Measurements from ENCODE around the gene ANXA8L1.
"Not testable (repeated sequence)": the region's sequence is repeated elsewhere in the genome, so short reads cannot be mapped to it uniquely, and the experiment has no call there.

Gene ANXA8L1, protein sequence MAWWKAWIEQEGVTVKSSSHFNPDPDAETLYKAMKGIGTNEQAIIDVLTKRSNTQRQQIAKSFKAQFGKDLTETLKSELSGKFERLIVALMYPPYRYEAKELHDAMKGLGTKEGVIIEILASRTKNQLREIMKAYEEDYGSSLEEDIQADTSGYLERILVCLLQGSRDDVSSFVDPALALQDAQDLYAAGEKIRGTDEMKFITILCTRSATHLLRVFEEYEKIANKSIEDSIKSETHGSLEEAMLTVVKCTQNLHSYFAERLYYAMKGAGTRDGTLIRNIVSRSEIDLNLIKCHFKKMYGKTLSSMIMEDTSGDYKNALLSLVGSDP

DNA sequence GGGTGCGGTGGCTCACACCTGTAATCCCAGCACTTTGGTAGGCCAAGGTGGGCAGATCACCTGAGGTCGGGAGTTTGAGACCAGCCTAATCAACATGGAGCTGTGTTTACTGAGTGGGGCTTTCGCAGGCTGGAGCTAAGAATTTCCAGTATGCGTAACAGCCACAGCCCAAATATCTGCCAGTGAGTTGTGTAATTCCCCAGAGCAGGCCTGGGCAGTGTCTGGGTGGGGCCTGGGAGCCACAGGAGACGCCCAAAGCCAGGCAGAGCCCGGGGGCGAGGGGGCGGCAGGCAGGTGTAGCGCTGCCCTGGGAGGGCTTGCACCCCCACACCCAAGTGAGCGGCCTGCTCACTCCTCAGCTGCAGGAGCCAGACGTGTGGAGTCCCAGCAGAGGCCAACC is at the start of gene ANXA8L1:
Gene ANXA8L1, plus strand, starts transcription at position 371 of the 400 bp plus-strand sequence. CDS start 76 bp downstream, outside the sequence.
- DNase-seq (ENCODE audit: low read depth): not testable (repeated sequence)

DNA sequence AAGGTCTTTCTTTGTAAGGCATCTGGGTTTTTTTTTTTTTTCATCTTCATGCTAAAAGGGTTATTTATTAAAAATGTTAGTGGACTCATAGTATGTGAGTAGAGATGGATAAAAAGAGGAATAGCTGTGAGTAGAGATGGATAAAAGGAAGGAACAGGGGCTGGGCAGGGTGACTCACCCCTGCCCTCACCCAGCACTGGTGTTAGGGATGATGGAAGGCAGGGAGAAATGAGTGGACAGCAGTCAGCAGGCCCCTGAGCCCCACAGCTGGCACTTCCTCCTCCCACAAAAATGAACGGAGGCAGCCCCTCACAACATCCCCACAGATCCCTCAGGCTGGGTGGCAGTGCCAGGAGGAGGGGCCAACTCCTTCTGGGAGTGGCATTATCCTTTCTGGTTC is 49.5 kb upstream of the ANXA8L1 start:
- DNase-seq (ENCODE audit: low read depth): no peak

DNA sequence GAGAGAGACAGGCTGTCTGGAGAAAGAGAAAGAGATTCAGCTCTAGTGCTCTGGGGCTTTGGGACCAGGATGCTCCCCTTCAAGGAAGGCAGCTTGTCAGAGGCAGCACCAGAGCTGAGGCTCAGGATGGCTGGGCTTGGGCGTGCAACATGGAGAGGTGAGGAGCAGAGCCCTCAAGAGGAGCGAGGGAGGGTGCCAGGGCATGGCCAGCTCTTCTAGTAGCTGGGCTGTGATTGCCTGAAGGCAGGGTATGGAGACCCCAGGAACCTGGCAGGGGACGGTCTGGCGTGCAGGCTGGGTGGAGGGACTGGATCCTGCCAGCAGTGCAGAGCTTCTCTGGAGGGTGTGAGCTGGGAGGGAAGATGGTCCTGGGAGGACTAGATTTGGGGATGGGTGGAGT is 48.6 kb upstream of the ANXA8L1 start:
- DNase-seq (ENCODE audit: low read depth): no peak

DNA sequence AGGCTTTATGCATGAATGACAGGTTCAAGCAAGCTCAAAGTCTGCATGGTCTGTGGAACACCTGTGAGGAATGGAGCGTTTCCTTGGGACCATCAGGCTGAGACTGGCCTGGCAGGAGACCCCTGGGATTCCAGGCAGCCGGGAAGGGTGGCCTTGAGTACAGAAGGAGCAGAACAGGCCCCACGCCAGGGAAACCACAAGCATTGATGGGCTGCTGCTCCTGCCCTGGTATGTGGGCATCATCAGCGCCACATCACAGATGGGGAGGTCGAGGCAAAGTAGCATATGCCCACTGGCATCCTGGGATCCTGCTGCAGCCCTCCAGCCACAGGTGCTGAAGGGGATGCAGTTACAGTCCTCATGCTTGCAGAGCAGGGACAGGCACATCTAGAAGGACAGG is 47.9 kb upstream of the ANXA8L1 start:
- no peak for DNase-seq (ENCODE audit: low read depth)

DNA sequence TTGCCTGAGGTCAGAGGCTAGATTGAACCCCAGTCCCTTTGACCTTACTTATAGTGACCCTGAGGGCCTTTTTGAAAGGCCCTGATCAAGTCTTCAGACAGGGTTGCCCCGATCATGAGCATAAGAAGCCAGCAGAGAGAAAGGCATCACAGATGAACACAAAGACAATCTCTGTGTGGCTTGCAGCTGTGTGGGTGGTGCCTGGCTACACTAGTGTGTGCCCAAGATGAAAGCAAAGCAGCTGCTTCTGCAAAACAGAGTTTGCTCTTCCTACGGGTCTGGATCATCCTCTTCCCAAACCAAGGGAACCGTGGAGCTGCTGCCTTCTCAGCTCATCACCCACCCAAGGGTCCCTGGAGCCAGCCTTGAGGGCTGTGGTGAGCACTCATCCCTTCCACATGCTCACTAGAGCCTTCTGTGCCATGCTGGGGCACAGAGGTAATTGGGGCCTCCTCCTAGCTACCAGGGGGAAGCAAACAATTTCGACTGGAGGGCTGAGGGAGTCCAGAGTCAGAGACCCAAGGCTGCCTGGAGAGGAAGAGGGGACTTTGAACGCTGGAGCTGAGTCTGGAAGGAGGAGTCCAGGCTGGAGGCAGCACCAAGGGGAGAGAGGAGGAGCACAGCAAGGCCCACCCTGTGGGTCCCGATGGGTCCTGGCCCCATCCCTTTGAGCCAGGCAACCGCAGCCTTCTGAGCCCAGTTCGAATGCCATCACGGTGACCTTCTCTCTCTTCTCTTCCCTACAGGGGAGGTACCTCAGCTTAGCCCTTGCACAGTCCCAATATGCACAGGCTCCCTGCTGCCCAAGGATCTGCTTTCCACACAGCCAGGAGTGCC is 46.5 kb upstream of the ANXA8L1 start:
- DNase-seq (ENCODE audit: low read depth): no peak

DNA sequence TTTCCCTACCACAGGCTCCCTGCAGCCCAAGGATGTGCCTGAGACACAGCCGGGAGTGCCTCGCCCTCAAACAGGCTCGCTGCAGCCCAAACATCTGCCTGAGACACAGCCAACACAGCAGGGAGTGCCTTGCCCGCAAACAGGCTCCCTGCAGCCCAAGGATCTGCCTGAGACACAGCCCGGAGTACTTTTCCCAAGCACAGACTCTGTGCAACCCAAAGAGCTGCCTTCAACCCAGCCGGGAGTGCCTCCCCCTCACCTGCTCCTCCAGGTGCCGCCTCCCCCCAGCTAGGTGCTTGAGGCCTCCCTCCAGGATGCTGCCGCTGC is 45.9 kb upstream of the ANXA8L1 start:
- DNase-seq (ENCODE audit: low read depth): no peak

DNA sequence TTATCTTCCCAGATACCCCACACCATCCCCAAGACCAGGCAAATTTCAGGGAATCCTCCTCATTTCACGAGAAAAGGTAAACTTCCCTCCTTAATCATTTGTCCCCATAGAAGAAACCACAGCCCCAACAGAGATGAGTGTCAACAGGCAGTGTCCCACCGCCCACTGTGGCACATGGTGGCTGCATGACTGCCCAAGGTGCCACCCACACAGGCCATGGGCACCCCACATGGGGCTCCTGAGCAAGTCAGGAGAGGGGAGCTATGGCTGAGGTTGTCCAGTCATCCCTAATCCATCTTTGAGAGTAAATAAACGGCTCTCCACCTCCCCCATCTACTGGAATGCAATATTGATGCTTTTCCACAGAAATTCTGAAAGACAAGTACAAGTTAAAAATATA is 44.7 kb upstream of the ANXA8L1 start:
- no peak for DNase-seq (ENCODE audit: low read depth)

DNA sequence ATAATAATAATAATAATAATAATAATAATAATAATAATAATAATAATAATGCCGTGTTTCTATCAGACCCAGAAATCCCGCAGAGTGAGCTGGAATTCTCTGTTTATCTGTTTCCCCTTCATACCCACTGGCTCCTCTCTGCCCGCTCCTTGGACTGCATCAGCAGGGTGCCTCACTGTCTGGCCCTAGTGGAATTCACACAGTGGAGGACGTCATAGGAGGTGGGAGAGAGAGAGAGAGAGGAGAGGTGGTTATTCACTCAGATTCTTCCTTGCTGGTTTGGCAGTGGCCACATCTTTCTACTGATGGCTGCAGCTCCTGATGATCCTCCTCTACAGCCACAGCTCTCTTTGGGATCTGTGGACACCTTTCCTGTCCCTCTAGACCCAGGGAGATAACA is 10.1 kb upstream of the ANXA8L1 start:
- DNase-seq (ENCODE audit: low read depth): not testable (repeated sequence)

DNA sequence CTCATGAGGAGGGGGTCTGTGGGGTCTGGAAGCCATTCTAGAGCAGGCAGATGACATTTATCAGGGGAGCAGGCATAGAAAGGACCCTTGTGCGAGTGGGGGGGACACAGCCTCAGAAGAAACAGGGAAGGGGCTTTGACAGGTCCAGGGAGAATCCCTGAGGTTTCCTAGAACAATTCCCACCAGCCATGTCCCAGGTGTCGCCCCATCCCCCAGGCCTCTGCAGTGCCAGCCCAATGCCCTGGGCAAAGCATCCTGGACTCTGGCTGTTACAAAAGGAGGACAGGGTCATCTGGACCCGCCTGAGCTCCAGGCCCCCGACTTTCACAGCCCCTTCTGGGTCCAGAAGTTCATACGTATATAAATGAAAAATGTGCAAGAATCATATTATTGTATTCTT is 8.4 kb upstream of the ANXA8L1 start:
- not testable (repeated sequence) for DNase-seq (ENCODE audit: low read depth)

DNA sequence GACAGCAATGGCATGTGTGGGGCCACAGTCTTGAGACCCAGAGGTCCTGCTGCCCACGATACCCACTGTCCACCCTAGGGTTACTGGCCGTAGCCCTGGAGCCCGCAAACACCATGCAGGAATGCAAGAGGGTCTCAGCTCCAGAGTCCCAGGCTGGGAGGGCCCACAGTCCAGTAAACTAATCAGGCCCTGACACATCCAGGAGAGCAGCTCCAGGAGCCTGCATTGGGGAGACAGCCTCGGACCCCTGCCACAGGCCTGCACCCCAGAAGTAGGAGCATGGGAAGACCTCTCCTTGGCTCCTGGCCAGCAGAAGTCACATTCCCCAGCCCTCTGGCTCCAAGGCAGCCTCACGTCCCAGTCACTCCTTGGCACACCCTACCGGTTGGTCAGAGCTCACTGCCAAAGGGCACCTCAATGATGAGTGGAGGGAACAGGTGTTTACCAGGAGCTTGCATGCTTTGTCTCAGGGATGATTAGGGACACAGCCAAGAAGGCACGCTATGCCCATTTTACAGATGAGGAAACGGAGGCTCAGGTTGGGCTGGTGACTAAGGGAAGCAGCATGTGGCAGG is 7.8 kb upstream of the ANXA8L1 start:
- DNase-seq (ENCODE audit: low read depth): not testable (repeated sequence)

DNA sequence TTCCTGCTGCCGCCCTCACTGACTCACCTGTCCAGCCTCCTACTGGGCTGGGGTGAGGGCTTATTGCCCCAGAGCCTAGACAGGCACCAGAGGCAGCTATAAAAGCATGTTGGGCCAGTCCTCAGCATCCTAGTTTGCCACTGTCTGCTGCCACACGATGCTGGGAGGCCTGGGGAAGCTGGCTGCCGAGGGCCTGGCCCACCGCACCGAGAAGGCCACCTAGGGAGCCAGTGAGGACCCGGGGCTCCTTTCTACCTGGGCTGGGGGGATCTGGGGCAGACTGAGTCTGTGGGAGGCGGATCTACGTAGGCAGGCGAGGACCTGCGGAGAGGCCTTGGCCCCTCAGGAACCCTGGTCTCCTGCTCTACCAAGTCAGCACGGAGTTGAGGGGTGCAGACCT is 6.6 kb upstream of the ANXA8L1 start:
- not testable (repeated sequence) for DNase-seq (ENCODE audit: low read depth)

DNA sequence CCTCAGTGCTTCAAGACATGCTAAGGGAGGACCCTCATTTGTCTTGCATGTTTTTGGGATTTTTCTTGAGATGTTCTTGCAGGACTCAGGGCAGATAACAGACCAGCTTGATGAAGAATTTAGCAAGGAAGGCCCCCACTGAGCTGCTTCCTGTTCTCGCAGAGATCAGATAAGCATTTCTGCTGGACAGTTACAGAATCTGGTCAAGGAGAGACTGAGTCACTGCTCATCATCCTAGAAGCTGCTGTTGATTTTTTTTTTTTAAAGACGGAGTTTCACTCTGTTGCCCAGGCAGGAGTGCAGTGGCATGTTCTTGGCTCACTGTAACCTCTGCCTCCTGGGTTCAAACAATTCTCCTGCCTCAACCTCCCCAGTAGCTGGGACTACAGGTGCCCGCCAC is 1.2 kb upstream of the ANXA8L1 start:
- not testable (repeated sequence) for DNase-seq (ENCODE audit: low read depth)

DNA sequence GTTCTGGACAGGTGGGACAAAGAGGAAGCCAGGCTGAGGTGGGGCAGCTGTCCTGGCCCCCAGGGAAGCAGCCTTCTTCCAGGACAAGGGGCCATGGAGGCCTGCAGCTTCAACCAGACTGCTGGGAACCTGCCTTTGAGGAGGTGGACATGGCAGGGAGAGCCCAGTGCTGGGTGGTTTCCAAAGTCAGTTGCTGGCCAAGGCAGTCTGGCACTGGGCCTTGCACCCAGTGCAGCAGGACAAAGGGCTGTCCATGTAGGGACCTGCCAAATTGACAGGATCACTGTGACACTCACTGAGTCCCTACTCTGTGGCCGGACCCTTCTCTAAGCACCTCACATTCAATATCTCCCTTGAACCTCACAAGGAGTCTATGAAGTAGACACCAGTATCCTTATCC is 1.4 kb downstream of the ANXA8L1 start:
- not testable (repeated sequence) for DNase-seq (ENCODE audit: low read depth)

DNA sequence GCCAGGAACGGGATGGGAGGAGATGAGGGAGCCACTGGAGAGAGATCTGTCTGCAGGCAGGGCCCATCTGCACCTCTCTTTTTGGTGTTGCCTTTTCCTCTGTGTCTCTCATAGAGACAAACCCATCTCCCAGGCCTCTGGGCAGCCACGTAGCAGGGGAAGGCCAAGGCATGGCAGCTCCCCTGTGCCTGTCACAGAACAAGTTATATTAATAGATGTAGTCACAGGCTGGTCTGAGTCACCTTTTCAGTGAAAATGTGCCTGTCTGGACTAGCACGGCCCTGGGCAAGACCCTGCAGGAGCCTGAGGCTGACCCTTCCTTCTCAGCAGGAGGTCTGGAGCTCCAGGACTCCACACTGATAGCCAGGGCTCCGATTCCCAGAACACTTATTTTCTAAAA is 2.1 kb downstream of the ANXA8L1 start:
- DNase-seq (ENCODE audit: low read depth): not testable (repeated sequence)

DNA sequence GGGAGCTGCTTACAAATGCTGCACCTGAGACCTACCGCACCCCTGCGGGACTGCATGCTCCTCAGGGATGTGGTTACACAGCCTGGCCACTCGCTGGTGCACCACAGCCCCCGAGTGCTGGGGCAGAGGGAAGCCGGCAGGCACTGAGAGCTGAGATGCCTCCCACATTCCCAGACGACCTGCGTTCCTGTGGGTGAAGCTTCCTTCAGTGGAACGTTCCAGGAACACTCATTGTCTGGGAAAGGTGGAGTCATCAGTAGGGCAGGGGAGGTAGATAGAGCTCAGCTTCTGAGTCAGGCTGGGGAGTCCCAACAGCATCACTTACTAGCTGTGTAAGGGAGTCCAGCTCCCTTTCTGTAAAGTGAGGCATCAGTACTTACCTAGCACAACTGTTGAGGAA is 2.5 kb downstream of the ANXA8L1 start:
- not testable (repeated sequence) for DNase-seq (ENCODE audit: low read depth)

DNA sequence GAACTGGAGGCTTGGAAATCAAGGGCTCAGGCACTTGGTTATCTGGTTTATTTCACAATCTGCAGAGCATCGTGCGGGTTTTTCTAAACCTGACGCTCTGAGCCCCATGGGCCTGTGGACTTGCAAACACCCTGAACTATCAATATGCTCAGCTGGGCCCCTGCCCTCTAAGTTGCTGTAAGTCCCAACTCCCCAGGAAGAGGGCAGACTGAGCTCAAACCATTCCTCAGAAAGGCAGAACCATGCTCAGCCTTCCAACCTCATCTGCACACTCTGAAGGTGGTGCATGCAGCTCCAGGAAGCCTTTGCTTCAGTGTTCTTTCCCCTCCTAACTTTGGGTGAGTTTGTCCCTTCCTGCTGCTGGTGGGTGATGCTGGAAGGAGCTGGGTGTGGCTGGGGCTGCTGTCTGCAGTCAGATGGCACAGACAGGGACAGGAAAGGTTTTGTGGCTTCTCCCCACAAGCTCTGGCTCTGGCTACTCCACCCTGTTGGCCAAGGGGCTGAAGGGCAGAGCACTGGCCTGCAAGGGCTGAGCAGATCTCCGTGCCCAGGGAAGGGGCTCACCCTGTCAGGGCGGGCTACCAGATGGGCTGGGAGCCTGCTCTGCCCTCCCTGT is 3.8 kb downstream of the ANXA8L1 start:
- DNase-seq (ENCODE audit: low read depth): not testable (repeated sequence)

DNA sequence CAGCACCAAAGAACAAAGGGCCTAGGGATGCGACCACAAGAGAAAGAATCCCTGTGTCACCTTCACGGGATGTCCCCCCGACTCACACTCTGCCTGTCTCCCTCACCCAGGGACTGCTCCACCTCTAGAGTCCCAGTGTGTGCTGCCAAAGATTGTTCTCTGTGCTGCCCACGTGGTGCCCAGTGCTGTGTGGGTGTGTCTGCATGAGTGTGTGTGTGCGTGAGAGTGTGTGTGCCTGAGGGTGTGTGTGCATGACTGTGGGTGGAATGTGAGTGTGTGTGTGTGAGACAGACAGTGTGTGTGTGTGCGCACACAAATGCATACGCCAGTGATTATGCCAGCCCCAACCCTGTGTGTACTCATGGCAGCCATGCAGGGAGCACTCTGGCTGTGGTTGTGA is 10.3 kb downstream of the ANXA8L1 start:
- not testable (repeated sequence) for DNase-seq (ENCODE audit: low read depth)

DNA sequence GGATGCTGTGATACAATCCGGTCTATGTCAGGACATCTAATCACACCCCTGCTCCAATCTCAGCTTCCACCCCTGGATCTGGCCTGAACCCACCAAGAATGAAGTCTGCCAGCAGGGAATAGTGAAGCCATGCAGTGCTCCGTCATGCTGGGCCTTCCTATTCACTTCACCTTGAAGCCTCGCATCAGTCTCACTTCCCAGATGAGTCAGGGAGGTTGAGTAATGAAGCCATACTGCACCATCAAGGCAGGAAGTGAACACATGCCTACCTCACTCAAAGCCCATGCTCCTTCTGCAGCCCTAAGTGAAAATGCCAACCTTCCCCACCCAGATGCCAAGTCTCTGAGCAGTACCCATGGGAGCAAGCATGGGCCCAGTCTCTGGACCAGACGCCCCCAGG is 11.1 kb downstream of the ANXA8L1 start:
- not testable (repeated sequence) for DNase-seq (ENCODE audit: low read depth)

DNA sequence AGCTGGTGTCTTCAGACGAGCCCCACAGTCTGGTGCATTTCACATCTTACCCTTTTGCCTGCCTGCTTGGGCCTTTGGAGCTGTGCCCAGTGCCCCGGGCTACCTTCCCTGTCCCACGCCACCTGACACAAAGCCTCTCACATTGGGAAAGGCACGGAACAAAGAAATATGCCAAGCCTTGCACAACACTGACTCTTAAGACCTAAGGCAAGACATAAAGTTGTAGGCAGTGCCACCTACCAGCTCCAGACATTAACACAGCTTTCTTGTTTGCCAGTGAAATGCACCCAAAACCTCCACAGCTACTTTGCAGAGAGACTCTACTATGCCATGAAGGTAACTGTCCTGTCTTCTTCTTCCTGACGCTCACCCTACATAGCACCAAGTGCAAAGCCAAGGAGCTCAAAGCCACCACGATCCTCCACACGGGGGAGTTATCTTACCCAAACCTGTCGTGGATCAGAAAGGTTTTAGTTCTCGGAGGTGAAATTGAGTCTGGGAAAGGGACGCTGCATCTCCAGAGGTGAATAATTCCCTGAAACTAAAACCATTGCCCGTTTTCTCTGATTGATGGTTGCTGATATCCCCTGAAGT is 11.8 kb downstream of the ANXA8L1 start:
- DNase-seq (ENCODE audit: low read depth): not testable (repeated sequence)

DNA sequence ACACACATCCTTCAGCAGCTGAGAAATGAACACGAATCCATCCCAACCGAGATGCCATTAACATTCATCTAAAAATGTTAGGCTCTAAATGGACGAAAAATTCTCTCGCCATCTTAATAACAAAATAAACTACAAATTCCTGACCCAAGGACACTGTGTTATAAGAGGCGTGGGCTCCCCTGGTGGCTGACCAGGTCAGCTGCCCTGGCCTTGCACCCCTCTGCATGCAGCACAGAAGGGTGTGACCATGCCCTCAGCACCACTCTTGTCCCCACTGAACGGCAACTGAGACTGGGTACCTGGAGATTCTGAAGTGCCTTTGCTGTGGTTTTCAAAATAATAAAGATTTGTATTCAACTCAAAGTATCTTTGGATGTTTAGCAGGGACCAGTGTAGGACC is 15.8 kb downstream of the ANXA8L1 start:
- DNase-seq (ENCODE audit: low read depth): not testable (repeated sequence)

DNA sequence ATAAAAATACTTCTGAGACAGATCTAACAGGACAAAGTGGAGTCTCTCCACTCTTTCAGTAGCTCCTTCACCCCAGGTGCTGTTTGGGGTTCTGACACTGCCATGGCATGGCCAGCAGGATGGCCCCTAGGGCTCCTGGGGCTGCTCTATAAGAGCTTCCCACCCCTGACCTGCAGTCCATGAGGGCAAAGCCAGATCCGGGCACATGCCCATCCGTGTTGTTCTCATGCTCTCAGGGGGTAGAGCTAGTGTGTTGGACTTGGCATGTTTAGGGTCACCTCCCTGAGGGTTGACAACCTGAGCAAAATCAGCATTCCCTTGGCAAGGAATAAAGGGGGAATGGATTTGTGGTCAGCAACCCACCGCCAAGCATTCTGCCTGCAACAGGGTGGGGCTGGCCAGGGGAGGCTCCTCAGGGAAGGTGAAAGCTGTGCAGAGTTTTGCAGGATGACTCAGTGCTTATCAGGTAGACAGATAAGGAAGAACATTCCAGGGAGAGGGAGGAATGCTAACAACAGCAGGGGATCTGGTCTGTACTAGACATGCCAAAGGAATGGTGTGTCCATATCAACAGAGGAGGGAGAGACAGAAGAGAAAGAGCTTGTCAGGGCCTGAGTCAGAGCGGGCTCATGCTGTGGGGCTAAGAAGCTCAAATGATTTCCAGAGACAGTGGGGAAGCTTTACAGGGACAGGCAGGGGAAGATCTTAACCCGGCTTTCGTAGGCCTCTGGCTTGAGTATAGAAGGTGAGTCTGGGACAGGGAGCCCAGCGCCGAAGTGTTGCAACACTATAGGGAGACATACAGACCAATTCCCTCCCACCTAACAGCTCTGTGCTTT is 21.1 kb downstream of the ANXA8L1 start:
- not testable (repeated sequence) for DNase-seq (ENCODE audit: low read depth)

Data from stimulated activated CD8-positive, alpha-beta memory T cell treated with anti-CD3 and anti-CD28 coated beads, Interleukin-12 subunit alpha, Interleukin-12 subunit beta, amount 100 ng/mL, for 4 hours (primary cell).